GM19395 (cell line): ENCODE measurements around the gene CNNM4.

ENCODE experiments used
- ATAC-seq: cut with Tn5 transposase; IDR thresholded peaks from one replicate; pipeline ENCODE4 v1.9.1; 2021; ENCODE audit warnings: mild to moderate bottlenecking, moderate library complexity; ENCODE audit not compliant: unreplicated experiment

Gene CNNM4

GRCh38 chr2:96830044-96830562 lies 69.4 kb downstream of the CNNM4 start:
- no peak for ATAC-seq

- ATAC-seq = no peak
Measured at GRCh38 chr2:96831679-96832078, 71.0 kb downstream of the CNNM4 start.

GRCh38 chr2:96832408-96832753 lies 71.7 kb downstream of the CNNM4 start:
- no peak for ATAC-seq

- no peak for ATAC-seq
Measured at GRCh38 chr2:96832754-96833507, 72.2 kb downstream of the CNNM4 start.

- ATAC-seq = no peak
Measured at GRCh38 chr2:96835830-96836229, 75.1 kb downstream of the CNNM4 start.

GRCh38 chr2:96837575-96837974 lies 76.9 kb downstream of the CNNM4 start:
- no peak for ATAC-seq

- peak; percentile 9 for ATAC-seq
Measured at GRCh38 chr2:96838345-96839292, 77.9 kb downstream of the CNNM4 start.

- ATAC-seq = peak; percentile 55
Measured at GRCh38 chr2:96839293-96839874, 78.7 kb downstream of the CNNM4 start.

GRCh38 chr2:96839875-96840850 lies 79.5 kb downstream of the CNNM4 start:
- ATAC-seq = no peak

- no peak for ATAC-seq
Measured at GRCh38 chr2:96841701-96842495, 81.2 kb downstream of the CNNM4 start.

- ATAC-seq = no peak
Measured at GRCh38 chr2:96842600-96842999, 81.9 kb downstream of the CNNM4 start.

- ATAC-seq = no peak
Measured at GRCh38 chr2:96843538-96844268, 83.0 kb downstream of the CNNM4 start, which contains the start of gene ANKRD23. TSS of gene ANKRD23 (minus strand) at chr2:96844021. CDS start at chr2:96843992, 29 bp downstream.

GRCh38 chr2:96844405-96844808 lies 83.7 kb downstream of the CNNM4 start:
- ATAC-seq = no peak

- ATAC-seq = no peak
Measured at GRCh38 chr2:96846825-96847224, 86.1 kb downstream of the CNNM4 start.

GRCh38 chr2:96847586-96847985 lies 86.9 kb downstream of the CNNM4 start:
- ATAC-seq = no peak

- no peak for ATAC-seq
Measured at GRCh38 chr2:96848264-96848663, 87.6 kb downstream of the CNNM4 start.

GRCh38 chr2:96852667-96853066 lies 92.0 kb downstream of the CNNM4 start:
- ATAC-seq = no peak

GRCh38 chr2:96853321-96853720 lies 92.6 kb downstream of the CNNM4 start:
- no peak for ATAC-seq
